Muscle of arm (tissue), 14 donors: Measurements from ENCODE around the gene CAPRIN2. TPM values are rescaled to one million over a fixed set of nuclear protein-coding genes. Genes with fewer than 3 reads are reported as not detected.

Experiments used
- DNase-seq: peaks from one replicate; pipeline ENCODE4 v3.0.0-alpha.2; 2013
- long read RNA-seq, 11 donors: transcript quantifications; one replicate each; lab custom pipeline, GENCODE V29; 2026
- polyA plus RNA-seq, 12 donors: library from polyadenylated mRNA; unstranded; fragments of 120-200 nt; gene quantifications; one replicate each; pipeline ENCODE4 v1.2.1, GENCODE V29; 2013; ENCODE audit not compliant: insufficient read length in 12 of 12

The CAPRIN2 gene
- 10 to 100 TPM in 11 of 12 donors, not detected in 1; 18.6 to 48.4 (median 27.8) TPM for polyA plus RNA-seq
- long read RNA-seq, donor 1, partial matches to known transcripts = 0 of 2 reads
- long read RNA-seq, donor 1, other reads (novel, unspliced or antisense) = 0 of 2 reads
- long read RNA-seq, donor 2 = 0 reads
- long read RNA-seq, donor 3, partial matches to known transcripts = 0 of 1 reads
- long read RNA-seq, donor 3, other reads (novel, unspliced or antisense) = 0 of 1 reads
- long read RNA-seq, donor 4 = 0 reads
- long read RNA-seq, donor 5 = 0 reads
- long read RNA-seq, donor 6, partial matches to known transcripts = 0 of 1 reads
- long read RNA-seq, donor 6, other reads (novel, unspliced or antisense) = 0 of 1 reads
- long read RNA-seq, donor 7 = 0 reads
- long read RNA-seq, donor 8, partial matches to known transcripts = 0 of 1 reads
- long read RNA-seq, donor 8, other reads (novel, unspliced or antisense) = 0 of 1 reads
- long read RNA-seq, donor 9 = 0 reads
- long read RNA-seq, donor 10, full-length matches to known transcripts = 1 of 1 reads
- long read RNA-seq, donor 10, partial matches to known transcripts = 0 of 1 reads
- long read RNA-seq, donor 10, other reads (novel, unspliced or antisense) = 0 of 1 reads
- long read RNA-seq, donor 11 = 0 reads

- DNase-seq = peak; percentile 92
These were observed at the start of gene CAPRIN2 for GRCh38 chr12:30754750-30755394. Gene CAPRIN2, minus strand, starts transcription at chr12:30754951. Its CDS starts 1,431 bp downstream, at chr12:30753520.

DNA sequence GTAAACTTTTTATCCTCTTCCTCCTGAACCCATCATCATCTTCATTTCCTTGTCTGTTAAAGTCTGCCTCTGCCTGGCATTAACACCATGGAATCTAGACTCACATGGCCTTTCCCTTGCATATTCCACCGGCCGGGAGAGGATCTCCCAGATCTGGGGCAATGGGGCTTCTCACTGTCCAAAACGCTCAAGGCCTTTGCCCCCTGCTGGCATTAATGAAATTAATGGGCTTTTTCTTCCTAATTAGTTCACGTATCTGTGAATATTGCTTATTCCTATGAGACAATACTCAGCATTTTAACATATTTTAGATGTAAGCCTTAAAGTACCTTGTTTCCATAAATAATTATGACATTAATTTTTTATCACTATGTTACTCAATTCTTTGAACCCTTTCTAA, 42.9 kb upstream of the CAPRIN2 start:
- no peak for DNase-seq

DNA sequence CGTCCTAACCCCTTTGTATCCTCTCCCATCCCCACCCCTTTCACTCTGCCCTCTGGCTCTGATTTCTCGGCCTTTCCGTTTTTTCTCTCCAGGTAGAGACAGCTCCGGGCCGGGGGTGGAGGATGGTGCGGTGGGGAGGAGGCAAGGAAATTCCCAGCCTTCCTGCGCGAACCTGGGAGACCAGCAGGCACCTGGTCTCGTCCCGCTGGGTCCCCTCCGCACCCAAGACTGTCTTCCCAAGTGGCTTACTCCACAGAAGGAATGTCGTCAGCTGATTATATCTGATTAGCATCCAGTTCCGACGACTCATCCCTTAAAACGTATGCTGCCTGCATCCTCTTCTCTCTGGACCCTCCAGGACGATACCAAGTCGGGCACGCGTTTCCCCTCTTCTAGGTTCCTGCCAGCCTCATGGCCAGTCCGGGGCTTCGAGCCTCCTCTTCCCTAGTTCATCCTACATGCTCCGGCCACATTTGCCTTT, 42.2 kb upstream of the CAPRIN2 start:
- peak; percentile 4 for DNase-seq

DNA sequence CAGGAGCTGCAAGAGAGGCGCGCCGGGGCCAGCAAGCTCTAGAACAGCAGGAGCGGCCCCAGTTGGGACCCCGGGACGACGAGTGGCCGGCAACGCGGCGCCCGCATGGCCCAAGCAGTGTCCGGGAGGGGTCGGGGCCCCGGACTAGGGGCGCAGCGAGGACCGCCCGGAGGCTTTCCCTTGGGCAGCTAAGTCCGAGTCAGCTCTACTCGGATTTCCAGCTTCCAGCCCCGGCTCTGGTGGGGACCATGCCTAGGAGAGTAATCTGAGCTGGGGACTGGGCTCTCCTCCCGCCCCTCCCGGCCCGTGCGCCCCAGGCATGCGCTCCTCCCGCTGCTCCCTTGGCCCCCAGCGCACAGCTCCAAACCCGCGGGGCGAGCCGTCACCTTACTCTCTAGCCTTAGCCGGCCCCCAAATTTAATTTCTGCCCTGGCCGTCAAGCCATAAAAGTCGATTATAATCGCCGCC, 41.6 kb upstream of the CAPRIN2 start:
- peak; percentile 43 for DNase-seq

- DNase-seq = peak; percentile 42
These were observed 40.9 kb upstream of the CAPRIN2 start for GRCh38 chr12:30795410-30796312.

DNA sequence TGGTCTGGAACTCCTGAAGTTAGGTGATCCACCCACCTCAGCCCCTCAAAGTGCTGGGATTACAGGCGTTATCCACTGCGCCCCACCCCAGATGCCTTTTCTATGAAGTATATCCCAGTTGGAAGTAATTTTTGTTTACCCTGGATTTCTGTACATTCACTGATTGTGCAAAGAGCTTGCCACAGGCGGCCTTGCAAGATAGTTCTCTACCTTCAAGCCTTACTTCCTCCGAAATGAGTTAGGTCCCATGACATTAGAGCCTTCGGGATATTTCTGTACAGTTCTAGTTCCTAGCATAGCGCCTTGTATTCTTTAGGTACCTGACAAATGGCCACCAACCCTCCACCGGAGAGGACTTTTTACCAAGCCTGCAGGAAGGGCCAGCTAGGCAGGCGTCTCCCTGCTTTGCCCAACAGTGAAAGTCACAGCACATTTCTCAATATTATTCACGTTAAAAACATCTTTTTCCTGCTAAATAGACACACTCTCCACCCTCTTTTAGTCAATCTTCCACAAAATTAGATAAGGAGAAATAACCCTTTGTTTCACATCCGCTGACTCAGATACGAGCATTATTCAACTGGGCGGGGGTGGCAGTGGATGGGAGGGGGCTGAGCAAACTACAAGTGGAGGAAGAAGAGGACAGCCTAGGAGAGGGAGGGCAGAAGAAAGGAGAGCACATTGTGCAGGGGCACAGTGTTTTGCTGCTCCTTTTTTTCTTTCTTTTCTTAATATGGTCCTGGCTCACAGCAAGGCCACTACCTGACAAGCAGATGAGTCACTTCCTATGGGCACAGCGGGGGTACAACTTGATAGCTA, 40.0 kb upstream of the CAPRIN2 start:
- DNase-seq = no peak

DNA sequence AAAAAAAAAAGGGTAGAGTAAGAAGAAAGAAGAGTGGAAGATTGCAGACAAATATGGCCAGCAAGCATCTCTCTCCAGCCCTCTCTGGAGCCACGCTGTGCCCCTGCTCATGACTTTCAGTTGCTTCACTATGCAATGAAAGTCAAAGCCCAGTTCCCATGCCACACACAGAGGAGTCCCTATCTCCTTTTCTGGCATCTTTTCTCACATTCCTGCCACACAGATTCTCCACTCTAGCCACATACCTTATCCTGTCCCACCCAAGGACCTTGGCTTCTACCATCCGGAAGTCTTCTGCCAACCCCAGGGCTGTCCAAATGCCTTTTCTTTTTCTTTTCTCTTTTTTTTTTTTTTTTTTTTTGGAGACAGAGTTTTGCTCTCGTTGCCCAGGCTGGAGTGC, 39.3 kb upstream of the CAPRIN2 start:
- no peak for DNase-seq

DNA sequence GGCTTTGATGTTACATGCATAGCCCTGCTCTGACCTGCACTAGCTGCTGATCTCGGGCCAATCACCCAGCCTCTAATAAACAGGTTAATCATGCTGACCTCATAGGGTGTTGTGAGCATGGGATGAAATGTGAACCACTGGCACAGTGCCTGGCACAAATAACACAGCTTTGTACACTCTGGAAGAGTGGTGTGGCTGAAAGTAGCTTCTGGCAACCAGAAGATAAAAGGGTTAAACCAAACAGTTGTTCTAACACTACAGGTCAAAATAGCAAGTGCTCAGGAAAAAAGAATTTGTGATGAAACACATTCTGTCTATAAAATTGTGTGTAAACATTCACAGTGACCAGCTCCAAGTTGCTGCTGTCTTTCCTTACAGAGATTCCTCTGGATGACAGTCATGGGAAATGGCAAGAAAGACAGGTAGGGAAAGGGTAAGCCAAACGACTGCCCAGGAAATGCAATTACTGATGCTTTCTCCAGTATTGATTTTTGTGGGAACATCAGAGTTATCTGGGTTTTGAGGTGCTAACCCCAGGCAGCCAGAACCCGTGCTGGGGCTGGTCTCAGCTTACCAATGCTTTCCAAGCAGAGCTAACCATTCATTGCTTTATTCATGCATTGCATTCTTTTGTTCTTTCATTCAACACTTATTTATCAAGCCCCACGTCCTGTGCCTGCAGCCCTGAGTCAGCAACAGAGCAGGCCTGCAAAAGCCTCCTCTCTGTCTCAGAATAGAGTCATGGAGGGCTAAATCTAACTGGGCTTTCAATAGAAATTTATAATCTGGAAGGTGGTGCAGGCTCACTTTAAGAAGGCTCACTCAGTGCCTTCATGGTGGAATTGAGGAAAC, 38.1 kb upstream of the CAPRIN2 start:
- DNase-seq = no peak

DNA sequence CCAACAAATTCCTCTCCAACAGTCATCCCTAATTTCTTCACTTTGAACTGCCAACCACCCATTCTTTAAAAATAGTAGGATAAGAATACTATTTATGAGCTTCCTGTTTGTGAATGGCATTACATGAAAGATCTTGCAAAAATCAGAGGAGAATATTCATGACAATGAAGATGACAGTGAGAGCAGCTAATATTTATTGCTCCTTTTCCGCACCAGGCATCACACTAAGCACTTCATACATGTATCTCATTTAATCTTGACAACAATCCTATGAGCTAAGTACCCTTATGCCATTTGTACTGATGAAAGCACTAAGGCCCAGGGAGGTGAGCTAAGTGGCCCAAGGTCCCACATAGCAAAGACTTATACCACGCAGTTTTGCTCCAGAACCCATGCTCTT, 37.3 kb upstream of the CAPRIN2 start:
- DNase-seq = no peak

DNA sequence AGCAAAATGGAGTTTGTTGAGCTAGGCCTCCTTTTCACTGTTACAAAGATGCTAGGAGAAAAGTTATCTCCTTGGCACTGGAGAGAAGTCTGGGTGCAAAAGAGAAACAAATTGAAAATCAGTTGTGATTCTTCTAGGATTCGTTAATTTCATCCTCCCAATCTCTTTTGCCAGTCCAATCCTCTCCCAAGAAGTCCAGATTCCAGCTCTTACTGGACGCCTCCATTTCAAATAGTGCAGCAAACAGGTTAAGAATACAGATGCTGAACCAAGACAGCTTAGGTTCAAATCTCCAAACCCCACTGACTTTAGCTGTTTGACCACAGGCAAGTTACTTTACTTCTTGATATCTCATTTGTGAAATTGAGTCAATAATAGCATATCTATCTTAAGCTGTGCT, 34.0 kb upstream of the CAPRIN2 start:
- no peak for DNase-seq

- DNase-seq = no peak
These were observed 30.9 kb upstream of the CAPRIN2 start for GRCh38 chr12:30785630-30786029.

- no peak for DNase-seq
These were observed 29.8 kb upstream of the CAPRIN2 start for GRCh38 chr12:30784508-30784907.

DNA sequence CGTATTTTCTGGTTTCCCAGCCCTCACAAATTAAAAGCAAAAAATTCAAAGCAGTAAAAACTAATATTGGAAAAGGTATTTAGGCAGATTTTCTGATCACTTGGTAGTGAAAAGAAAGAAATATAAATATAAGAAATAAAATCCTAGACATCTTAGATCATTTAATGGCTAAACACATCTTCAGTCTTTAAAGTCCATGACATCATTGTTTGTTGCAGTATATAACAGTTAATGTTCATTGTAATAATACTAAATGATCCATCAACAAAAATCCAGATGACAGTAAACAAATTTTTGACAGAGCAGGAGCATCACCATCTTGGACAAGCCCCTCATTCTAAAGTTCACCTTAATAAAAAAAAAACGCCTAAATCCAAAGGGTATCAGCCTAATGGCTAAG, 29.2 kb upstream of the CAPRIN2 start:
- no peak for DNase-seq

DNA sequence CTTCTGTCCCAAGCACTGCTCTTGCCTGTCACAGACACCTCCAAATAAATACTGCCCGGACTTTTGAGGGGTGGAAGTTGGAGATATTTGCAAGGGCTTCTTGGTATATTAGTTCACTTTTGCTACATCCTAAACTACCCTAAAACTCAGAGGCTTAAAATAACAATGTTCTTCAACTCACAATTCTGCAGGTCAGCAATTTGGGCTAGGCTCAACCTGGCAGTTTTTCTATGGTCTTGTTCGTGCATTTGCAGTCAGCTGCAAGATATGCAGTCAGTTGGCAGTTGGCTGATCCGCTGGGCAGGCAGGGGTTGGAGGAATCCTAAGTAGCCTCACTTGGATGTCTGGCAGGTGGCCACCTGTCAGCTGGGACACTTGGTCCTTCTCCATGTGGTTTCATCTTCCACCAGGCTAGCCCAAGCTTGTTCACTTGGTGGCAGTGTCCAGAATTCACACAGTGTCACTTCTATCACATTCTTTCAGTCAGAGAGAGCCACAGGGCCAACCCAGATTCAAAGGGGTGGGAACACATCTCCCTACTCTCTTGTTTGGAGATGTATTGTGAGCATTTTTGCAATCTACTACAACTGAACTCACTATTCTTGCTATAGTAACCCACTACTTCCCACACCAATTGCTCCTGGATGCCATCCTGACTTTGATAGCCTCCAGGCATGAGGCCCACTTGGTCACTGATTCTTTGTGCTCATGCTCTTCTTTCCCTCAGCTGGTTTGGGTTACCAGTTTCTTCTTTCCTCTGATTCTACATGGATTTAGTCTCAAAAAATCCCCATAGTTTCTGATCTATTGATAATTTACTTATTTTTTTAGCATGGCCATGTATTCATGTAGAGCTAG, 27.8 kb upstream of the CAPRIN2 start:
- DNase-seq = peak; percentile 18

- no peak for DNase-seq
These were observed 24.8 kb upstream of the CAPRIN2 start for GRCh38 chr12:30779578-30779977.

- DNase-seq = no peak
These were observed 24.4 kb upstream of the CAPRIN2 start for GRCh38 chr12:30779178-30779577.

GRCh38 chr12:30774599-30774998, 19.8 kb upstream of the CAPRIN2 start:
- no peak for DNase-seq

- no peak for DNase-seq
These were observed 15.1 kb upstream of the CAPRIN2 start for GRCh38 chr12:30769802-30770201.

- no peak for DNase-seq
These were observed 9.5 kb upstream of the CAPRIN2 start for GRCh38 chr12:30764251-30764650.
